H1 (cell line): ENCODE results near the gene STX18. TPM values are rescaled to one million over a fixed set of nuclear protein-coding genes. Genes with fewer than 3 reads are reported as not detected.

ENCODE experiments used
- CTCF ChIA-PET: fragments of 300-600 bp; sonication (Branson Sonifier 250); formaldehyde crosslinking; loops from one replicate; lab custom pipeline; 2021; ENCODE audit not compliant: partially characterized antibody; lab: Charles Lee
- POLR2A ChIA-PET: fragments of 300-600 bp; sonication (Branson Sonifier 250); formaldehyde crosslinking; loops from one replicate; lab custom pipeline; 2021; ENCODE audit warnings: inconsistent platforms; ENCODE audit not compliant: partially characterized antibody; lab: Charles Lee
- DNase-seq, 2 experiments: peaks; one replicate each; pipeline versions ENCODE4 v3.0.0 to v3.0.0-alpha.2; 2010 to 2022; ENCODE audit warnings: low spot score in 2 of 2, low read depth in 1 of 2, mixed read lengths in 1 of 2
- FAIRE-seq: peaks from 2 replicates; lab custom pipeline; 2011; peaks lifted over from hg19 to GRCh38; lab: Jason Lieb, UNC
- H2AFZ ChIP-seq: 2 replicates; pipeline ENCODE4 v1.8.1; 2012; ENCODE audit warnings: low read length, inconsistent platforms
- H2AK5ac ChIP-seq: 2 replicates; pipeline ENCODE4 v1.6.1; 2013; ENCODE audit warnings: low read depth, low read length
- H2BK120ac ChIP-seq: replicated peaks from 2 replicates; pipeline ENCODE3; 2013; ENCODE audit warnings: low read depth, low read length, inconsistent platforms
- H2BK12ac ChIP-seq: 2 replicates; pipeline ENCODE4 v1.6.1; 2013; ENCODE audit warnings: low read depth, low read length
- H2BK15ac ChIP-seq: 2 replicates; pipeline ENCODE4 v1.6.1; 2013; ENCODE audit warnings: low read length
- H2BK20ac ChIP-seq: 2 replicates; pipeline ENCODE4 v1.6.1; 2013; ENCODE audit warnings: low read length
- H2BK5ac ChIP-seq: 2 replicates; pipeline ENCODE4 v1.6.1; 2013; ENCODE audit warnings: low read depth, low read length
- H3K14ac ChIP-seq: 2 replicates; pipeline ENCODE4 v1.6.1; 2013; ENCODE audit warnings: inconsistent platforms; ENCODE audit not compliant: insufficient read length
- H3K18ac ChIP-seq: 2 replicates; pipeline ENCODE4 v1.6.1; 2013; ENCODE audit warnings: low read length; ENCODE audit errors: extremely low read depth
- H3K23ac ChIP-seq: 2 replicates; pipeline ENCODE4 v1.6.1; 2013; ENCODE audit warnings: inconsistent platforms; ENCODE audit not compliant: insufficient read length
- H3K23me2 ChIP-seq: 2 replicates; pipeline ENCODE4 v1.6.1; 2013; ENCODE audit warnings: low read depth, low read length
- H3K27ac ChIP-seq: 2 replicates; pipeline ENCODE4 v1.6.1; 2011; ENCODE audit warnings: low read depth, low read length, inconsistent platforms
- H3K27me3 ChIP-seq, 4 experiments: replicated peaks in 1 of 4; 1 replicate in 1 of 4; 2 replicates in 3 of 4; pipeline versions ENCODE4 v1.6.1 to v1.8.1; 2011 to 2013; ENCODE audit warnings: low read length in 3 of 4, mild to moderate bottlenecking in 3 of 4, inconsistent platforms in 2 of 4, mixed read lengths in 2 of 4, moderate library complexity in 1 of 4; ENCODE audit not compliant: control insufficient read depth in 3 of 4, insufficient read depth in 3 of 4; ENCODE audit errors: extremely low read depth in 1 of 4
- H3K36me3 ChIP-seq, 4 experiments: 2 replicates each; pipeline versions ENCODE4 v1.6.1 to v1.8.1; 2011 to 2013; ENCODE audit warnings: mild to moderate bottlenecking in 4 of 4, low read length in 3 of 4, moderate library complexity in 2 of 4, control low read depth in 1 of 4, inconsistent platforms in 1 of 4; ENCODE audit not compliant: insufficient read depth in 4 of 4, control insufficient read depth in 2 of 4
- H3K4ac ChIP-seq: replicated peaks from 2 replicates; pipeline ENCODE3; 2013; ENCODE audit warnings: low read length, low read depth, mixed read lengths, inconsistent platforms; ENCODE audit not compliant: insufficient read length
- H3K4me1 ChIP-seq, 4 experiments: replicated peaks in 1 of 4; 1 replicate in 1 of 4; 2 replicates in 3 of 4; pipeline versions ENCODE4 v1.6.1 to v1.8.1; 2011 to 2013; ENCODE audit warnings: low read length in 3 of 4, inconsistent platforms in 2 of 4, mixed read lengths in 1 of 4; ENCODE audit not compliant: insufficient read depth in 4 of 4, control insufficient read depth in 3 of 4
- H3K4me2 ChIP-seq, 2 experiments: 2 replicates each; pipeline versions ENCODE4 v1.6.1 to v1.8.1; 2011 to 2013; ENCODE audit warnings: low read depth in 2 of 2, low read length in 2 of 2, control low read depth in 1 of 2, inconsistent platforms in 1 of 2, mild to moderate bottlenecking in 1 of 2; ENCODE audit not compliant: insufficient read depth in 1 of 2
- H3K4me3 ChIP-seq, 4 experiments: fragments of 200-600, 300-600 bp in 1 of 4; sonication (generic), shearing (Covaris generic), sonication (Bioruptor Twin) in 1 of 4; 2 replicates each; pipeline versions ENCODE4 v1.5.1 to v1.8.1; 2011 to 2016; ENCODE audit warnings: low read length in 4 of 4, low read depth in 3 of 4, control low read depth in 2 of 4, inconsistent platforms in 2 of 4, mild to moderate bottlenecking in 2 of 4, mixed read lengths in 1 of 4, moderate library complexity in 1 of 4; ENCODE audit not compliant: insufficient read depth in 2 of 4; ENCODE audit errors: extremely low read depth in 1 of 4
- H3K56ac ChIP-seq: replicated peaks from 2 replicates; pipeline ENCODE3; 2013; ENCODE audit warnings: low read depth, mild to moderate bottlenecking, mixed read lengths, low read length, inconsistent platforms; ENCODE audit not compliant: insufficient read length
- H3K79me1 ChIP-seq: 2 replicates; pipeline ENCODE4 v1.6.1; 2013; ENCODE audit warnings: low read depth, low read length, control low read depth
- H3K79me2 ChIP-seq, 2 experiments: 2 replicates each; pipeline versions ENCODE4 v1.6.1 to v1.8.1; 2012 to 2013; ENCODE audit warnings: low read length in 2 of 2, mild to moderate bottlenecking in 2 of 2, inconsistent platforms in 1 of 2; ENCODE audit not compliant: insufficient read depth in 2 of 2, control insufficient read depth in 1 of 2
- H3K9ac ChIP-seq, 4 experiments: replicated peaks in 1 of 4; 1 replicate in 1 of 4; 2 replicates in 3 of 4; pipeline versions ENCODE4 v1.6.1 to v1.8.1; 2011 to 2013; ENCODE audit warnings: low read depth in 3 of 4, low read length in 3 of 4, control low read depth in 2 of 4, mild to moderate bottlenecking in 2 of 4, moderate library complexity in 2 of 4, inconsistent platforms in 1 of 4; ENCODE audit errors: extremely low read depth in 1 of 4
- H3K9me3 ChIP-seq, 2 experiments: 2 replicates each; pipeline versions ENCODE4 v1.6.1 to v1.8.1; 2012 to 2013; ENCODE audit warnings: mild to moderate bottlenecking in 2 of 2, moderate library complexity in 2 of 2, control low read depth in 1 of 2, inconsistent platforms in 1 of 2, low read depth in 1 of 2, low read length in 1 of 2, mixed read lengths in 1 of 2; ENCODE audit not compliant: insufficient read depth in 2 of 2
- H4K20me1 ChIP-seq, 2 experiments: replicated peaks in 1 of 2; 2 replicates each; pipeline versions ENCODE3 to v1.8.1; 2011 to 2013; ENCODE audit warnings: inconsistent platforms in 2 of 2, low read length in 2 of 2, mild to moderate bottlenecking in 1 of 2; ENCODE audit not compliant: insufficient read depth in 2 of 2, control insufficient read depth in 1 of 2
- H4K5ac ChIP-seq: 2 replicates; pipeline ENCODE4 v1.6.1; 2013; ENCODE audit warnings: low read length, low read depth, mixed read lengths, inconsistent platforms; ENCODE audit not compliant: insufficient read length
- H4K8ac ChIP-seq: 2 replicates; pipeline ENCODE4 v1.8.0; 2013; ENCODE audit warnings: mild to moderate bottlenecking, moderate library complexity, low read length, inconsistent platforms; ENCODE audit not compliant: insufficient read depth; ENCODE audit errors: extremely low read depth
- H4K91ac ChIP-seq: replicated peaks from 2 replicates; pipeline ENCODE3; 2013; ENCODE audit warnings: low read length, mixed read lengths, inconsistent platforms; ENCODE audit not compliant: insufficient read length
- ASH2L ChIP-seq: fragments of 200-600, 300-600 bp; sonication (generic); IDR thresholded peaks from one replicate; pipeline ENCODE4 v1.7.1; 2017; ENCODE audit warnings: low read length
- ATF3 ChIP-seq: IDR thresholded peaks from 2 replicates; pipeline ENCODE4 v1.6.1; 2011; ENCODE audit warnings: low read depth, mild to moderate bottlenecking, low read length; ENCODE audit not compliant: insufficient read depth
- CBX5 ChIP-seq: fragments of 300-800, 300-1000 bp; sonication (generic); IDR thresholded peaks from 2 replicates; pipeline ENCODE4 v1.7.1; 2016; ENCODE audit warnings: antibody characterized with exemption, low read length, low read depth
- CEBPB ChIP-seq: IDR thresholded peaks from 2 replicates; pipeline ENCODE4 v1.6.1; 2012; ENCODE audit warnings: low read depth, low read length
- EZH2 ChIP-seq: fragments of 200-600 bp; sonication (generic); IDR thresholded peaks from 2 replicates; pipeline ENCODE4 v1.7.1; 2012; ENCODE audit warnings: low read depth, mild to moderate bottlenecking, moderate library complexity, low read length, inconsistent platforms; ENCODE audit not compliant: severe bottlenecking
- GTF2F1 ChIP-seq: IDR thresholded peaks from 2 replicates; pipeline ENCODE4 v1.6.1; 2012; ENCODE audit warnings: low read depth, low read length, improper control_type of control experiment, borderline replicate concordance
- JUN ChIP-seq: IDR thresholded peaks from 2 replicates; pipeline ENCODE4 v1.6.1; 2011; ENCODE audit warnings: low read depth, mild to moderate bottlenecking, improper control_type of control experiment, low read length
- JUND ChIP-seq: IDR thresholded peaks from 2 replicates; pipeline ENCODE4 v1.6.1; 2011; ENCODE audit warnings: mild to moderate bottlenecking, improper control_type of control experiment, low read length
- MAFK ChIP-seq: IDR thresholded peaks from 2 replicates; pipeline ENCODE4 v1.6.1; 2012; ENCODE audit warnings: low read depth, mild to moderate bottlenecking, improper control_type of control experiment, low read length
- PHF8 ChIP-seq: fragments of 200-600 bp; sonication (generic); conservative IDR thresholded peaks from 2 replicates; pipeline ENCODE4 v1.7.1; 2012; ENCODE audit warnings: low read depth, mild to moderate bottlenecking, inconsistent platforms, low read length, moderate library complexity
- RBBP5 ChIP-seq: IDR thresholded peaks from 2 replicates; pipeline ENCODE4 v1.7.1; 2012; ENCODE audit warnings: low read depth, mild to moderate bottlenecking, inconsistent platforms, low read length, moderate library complexity, borderline replicate concordance
- RXRA ChIP-seq: IDR thresholded peaks from 2 replicates; pipeline ENCODE4 v1.6.1; 2011; ENCODE audit warnings: low read depth, mild to moderate bottlenecking, low read length, moderate library complexity; ENCODE audit not compliant: insufficient read depth
- SP2 ChIP-seq: IDR thresholded peaks from 2 replicates; pipeline ENCODE4 v1.6.1; 2012; ENCODE audit warnings: mild to moderate bottlenecking, low read length, inconsistent platforms
- TCF12 ChIP-seq: IDR thresholded peaks from 2 replicates; pipeline ENCODE4 v1.6.1; 2011; ENCODE audit warnings: low read depth, mild to moderate bottlenecking, low read length
- ZNF274 ChIP-seq: IDR thresholded peaks from 2 replicates; pipeline ENCODE4 v1.7.0; 2012; ENCODE audit warnings: low read length, borderline replicate concordance; ENCODE audit errors: extremely low read depth
- WGBS, 2 experiments: shearing (Covaris generic) in 1 of 2; methylation state at CpG; one replicate each; pipeline versions ENCODE4 v1.1.6 to v1.1.7; 2013 to 2015; ENCODE audit warnings: low lambda C conversion rate in 2 of 2, mixed read lengths in 2 of 2, inconsistent platforms in 1 of 2, low coverage in 1 of 2, missing lambda C conversion rate in 1 of 2; ENCODE audit not compliant: insufficient replicate concordance in 2 of 2, insufficient coverage in 1 of 2, insufficient read length in 1 of 2; ENCODE audit errors: extremely low coverage in 1 of 2, missing lambda C conversion rate in 1 of 2; 5-methylcytosine and 5-hydroxymethylcytosine counted together
- polyA plus RNA-seq, 7 experiments: library from polyadenylated mRNA; depleted of rRNA in 3 of 7; stranded (reverse) in 5 of 7; unstranded in 2 of 7; fragments of >200 nt in 5 of 7; fragments of 200-250 nt in 2 of 7; gene quantifications; 1 replicate in 5 of 7; 2 replicates in 1 of 7; 4 replicates in 1 of 7; pipeline versions ENCODE4 v1.2.1 to v1.2.3, GENCODE V29; 2011 to 2013; ENCODE audit warnings: missing spikeins in 2 of 7, mixed read lengths in 2 of 7
- total RNA-seq: library from RNA; stranded (reverse); fragmentation: NEBNext Ultra II Directional; extraction: Animal tissue kit (Norgen Biotek cat#: 25700); gene quantifications from 2 replicates; pipeline ENCODE4 v1.2.1, GENCODE V29; 2021

The STX18 gene
- total and polyA plus RNA-seq, 2 of the 8 experiments (the other 6 are each of a cell fraction or from before 2014, with no cell fraction given), result 14.6 to 18.3 TPM

- Histone ChIP-seq H3K56ac (no peak overlapping the region), H3K9ac (no peak overlapping the region), H3K79me1 (no peaks in the 10 kb centered on the region), H4K5ac (no peak overlapping the region), H3K4me3 (no peak overlapping the region), H4K8ac (no peak overlapping the region), H3K4me1 (peaks cover 0 to 3% (median 0%) of the 10 kb centered on the region in 4 experiments; a peak in 1 of 7 replicates), H3K23me2 (no peaks in the 10 kb centered on the region), H3K4ac (no peak overlapping the region), H3K23ac (no peak overlapping the region), H3K9me3 (no peaks in the 10 kb centered on the region), H3K14ac (no peak overlapping the region), H2BK120ac (no peak overlapping the region), H2BK12ac (no peak overlapping the region), H4K91ac (no peak overlapping the region), H3K18ac (no peak overlapping the region), H2AFZ (no peak overlapping the region), H2BK20ac (no peak overlapping the region), H2AK5ac (no peak overlapping the region), H3K36me3 (no peaks in the 10 kb centered on the region), H3K79me2 (no peaks in the 10 kb centered on the region), H3K4me2 (no peak overlapping the region), H3K27me3 (no peaks in the 10 kb centered on the region), H2BK15ac (no peak overlapping the region), H2BK5ac (no peak overlapping the region), H4K20me1 (no peaks in the 10 kb centered on the region), H3K27ac (no peak overlapping the region)
- FAIRE-seq (no peak), DNase-seq (no peak)
- POLR2A ChIA-PET, result interaction anchor here (0.6 to 1.3 kb wide), 2 partner anchors 9 to 1360 kb away, joined by 3 to 4 read pairs; no protein-coding TSS in a partner anchor
- WGBS, 2 experiments, result 82% methylated on average over 4 of the region's 4 CpGs; no CpG with 5 or more reads in 1 of the 2 experiments
- CTCF ChIA-PET, result interaction anchor here (0.5 to 2.2 kb wide), 5 partner anchors 9 to 102 kb away, joined by 3 to 18 read pairs (median 3); partner anchors contain the start of gene STX18
- TF ChIP-seq ATF3 (no peak), RBBP5 (no peak), CBX5 (no peak), JUND (no peak), JUN (no peak), CEBPB (no peak), ASH2L (no peak), RXRA (no peak), MAFK (no peak), PHF8 (no peak), EZH2 (no peak), GTF2F1 (no peak), TCF12 (no peak), SP2 (no peak), ZNF274 (no peak)
These were observed 102.1 kb downstream of the STX18 start for GRCh38 chr4:4439782-4440181.
